ENCODE measurements around the gene SMARCE1. TPM values are rescaled to one million over a fixed set of nuclear protein-coding genes. Genes with fewer than 3 reads are reported as not detected.

Gene SMARCE1
- total RNA-seq, 1 donor from 2014 or later: 89.5 TPM

- no peaks in the 10 kb centered on the region for H3K4me1 ChIP-seq (ENCODE audit: insufficient read depth, low read length)
- no peak overlapping the region for H3K27ac ChIP-seq (ENCODE audit: low read depth, low read length)
- no peaks in the 10 kb centered on the region for H4K20me1 ChIP-seq (ENCODE audit: insufficient read depth, low read length)
- H3K79me2 ChIP-seq (ENCODE audit: insufficient read depth, low read length): no peaks in the 10 kb centered on the region
- TF ChIP-seq EZH2 (IDR thresholded peaks at IDR 0.05; ENCODE audit: insufficient read depth, low read length) (no peak), CTCF (IDR thresholded peaks at IDR 0.05; ENCODE audit: insufficient read depth, low read depth, low read length) (no peak)
- Mint-ChIP-seq H3K36me3 (ENCODE audit: low read depth, unreplicated experiment) (peaks cover 2% of the 10 kb centered on the region), H3K4me1 (ENCODE audit: low read depth, unreplicated experiment) (no peaks in the 10 kb centered on the region), H3K27ac (ENCODE audit: unreplicated experiment) (no peak overlapping the region), H3K9me3 (ENCODE audit: unreplicated experiment) (peaks cover 5% of the 10 kb centered on the region), H3K27me3 (ENCODE audit: low read depth, unreplicated experiment) (peaks cover 4% of the 10 kb centered on the region), H3K4me3 (ENCODE audit: unreplicated experiment) (no peak overlapping the region)
- H3K27me3 ChIP-seq (ENCODE audit: insufficient read depth, low read length): peaks cover 2% of the 10 kb centered on the region
- no peak for FAIRE-seq
- H2AFZ ChIP-seq (ENCODE audit: low read depth, low read length): no peak overlapping the region
- no peak overlapping the region for H3K4me3 ChIP-seq (ENCODE audit: insufficient read depth, low read depth, low read length)
- no peak overlapping the region for H3K4me2 ChIP-seq (ENCODE audit: low read length)
- no peaks in the 10 kb centered on the region for H3K36me3 ChIP-seq (ENCODE audit: insufficient read depth, low read length)
- DNase-seq (ENCODE audit: low read depth): no peak
- no peaks in the 10 kb centered on the region for H3K9me3 ChIP-seq (ENCODE audit: insufficient read depth, low read depth, low read length)
- no peak overlapping the region for H3K9ac ChIP-seq (ENCODE audit: low read length)
Measured at GRCh38 chr17:40598301-40598618, 49.4 kb downstream of the SMARCE1 start.

GRCh38 chr17:40597556-40598300 is 49.9 kb downstream of the SMARCE1 start:
- Histone ChIP-seq H3K4me3 (ENCODE audit: insufficient read depth, low read depth, low read length) (no peak overlapping the region), H3K9ac (ENCODE audit: low read length) (no peak overlapping the region), H3K79me2 (ENCODE audit: insufficient read depth, low read length) (no peaks in the 10 kb centered on the region), H3K4me2 (ENCODE audit: low read length) (no peak overlapping the region), H3K27me3 (ENCODE audit: insufficient read depth, low read length) (peaks cover 2% of the 10 kb centered on the region), H2AFZ (ENCODE audit: low read depth, low read length) (no peak overlapping the region), H3K4me1 (ENCODE audit: insufficient read depth, low read length) (no peaks in the 10 kb centered on the region), H3K36me3 (ENCODE audit: insufficient read depth, low read length) (no peaks in the 10 kb centered on the region), H4K20me1 (ENCODE audit: insufficient read depth, low read length) (no peaks in the 10 kb centered on the region), H3K9me3 (ENCODE audit: insufficient read depth, low read depth, low read length) (no peaks in the 10 kb centered on the region), H3K27ac (ENCODE audit: low read depth, low read length) (no peak overlapping the region)
- Mint-ChIP-seq H3K27ac (ENCODE audit: unreplicated experiment) (no peak overlapping the region), H3K36me3 (ENCODE audit: low read depth, unreplicated experiment) (peaks cover 2% of the 10 kb centered on the region), H3K27me3 (ENCODE audit: low read depth, unreplicated experiment) (peaks cover 4% of the 10 kb centered on the region), H3K4me1 (ENCODE audit: low read depth, unreplicated experiment) (no peaks in the 10 kb centered on the region), H3K4me3 (ENCODE audit: unreplicated experiment) (no peak overlapping the region), H3K9me3 (ENCODE audit: unreplicated experiment) (peaks cover 4% of the 10 kb centered on the region)
- no peak for DNase-seq (ENCODE audit: low read depth)
- no peak for TF ChIP-seq CTCF (IDR thresholded peaks at IDR 0.05; ENCODE audit: insufficient read depth, low read depth, low read length)
- TF ChIP-seq EZH2 (IDR thresholded peaks at IDR 0.05; ENCODE audit: insufficient read depth, low read length): no peak
- no peak for FAIRE-seq

GRCh38 chr17:40597156-40597555 is 50.5 kb downstream of the SMARCE1 start:
- no peak for DNase-seq (ENCODE audit: low read depth)
- Histone ChIP-seq H3K27me3 (ENCODE audit: insufficient read depth, low read length) (peaks cover 2% of the 10 kb centered on the region), H4K20me1 (ENCODE audit: insufficient read depth, low read length) (no peaks in the 10 kb centered on the region), H3K9ac (ENCODE audit: low read length) (no peak overlapping the region), H3K4me3 (ENCODE audit: insufficient read depth, low read depth, low read length) (no peak overlapping the region), H3K9me3 (ENCODE audit: insufficient read depth, low read depth, low read length) (no peaks in the 10 kb centered on the region), H3K4me1 (ENCODE audit: insufficient read depth, low read length) (no peaks in the 10 kb centered on the region), H3K79me2 (ENCODE audit: insufficient read depth, low read length) (no peaks in the 10 kb centered on the region), H2AFZ (ENCODE audit: low read depth, low read length) (no peak overlapping the region), H3K27ac (ENCODE audit: low read depth, low read length) (no peak overlapping the region), H3K36me3 (ENCODE audit: insufficient read depth, low read length) (no peaks in the 10 kb centered on the region), H3K4me2 (ENCODE audit: low read length) (no peak overlapping the region)
- Mint-ChIP-seq H3K4me1 (ENCODE audit: low read depth, unreplicated experiment) (no peaks in the 10 kb centered on the region), H3K27me3 (ENCODE audit: low read depth, unreplicated experiment) (peaks cover 4% of the 10 kb centered on the region), H3K4me3 (ENCODE audit: unreplicated experiment) (no peak overlapping the region), H3K9me3 (ENCODE audit: unreplicated experiment) (peaks cover 2% of the 10 kb centered on the region), H3K27ac (ENCODE audit: unreplicated experiment) (no peak overlapping the region), H3K36me3 (ENCODE audit: low read depth, unreplicated experiment) (no peaks in the 10 kb centered on the region)
- FAIRE-seq: no peak
- TF ChIP-seq CTCF (IDR thresholded peaks at IDR 0.05; ENCODE audit: insufficient read depth, low read depth, low read length) (no peak), EZH2 (IDR thresholded peaks at IDR 0.05; ENCODE audit: insufficient read depth, low read length) (no peak)
